ENCODE data around the gene KRT6C.

DNA sequence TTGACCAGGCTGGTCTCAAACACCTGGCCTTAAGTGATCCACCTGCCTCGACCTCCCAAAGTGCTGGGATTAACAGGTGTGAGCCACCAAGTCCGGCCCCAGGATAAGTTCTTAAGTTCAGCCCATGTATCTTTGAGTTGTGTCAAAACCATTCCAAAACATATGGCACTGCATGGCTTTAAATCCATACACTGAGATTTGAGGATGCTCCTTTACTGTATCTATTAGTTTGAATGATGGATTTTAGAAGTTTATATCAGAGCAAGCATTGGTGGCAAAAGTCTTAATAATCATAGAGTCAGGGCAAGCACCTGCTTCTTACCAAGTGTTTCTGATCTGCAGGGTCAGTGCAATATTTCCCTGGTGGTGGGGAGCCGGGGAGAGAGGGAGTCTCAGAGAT is 27.7 kb downstream of the KRT6C start:
- TF ChIP-seq, protein P1, sequence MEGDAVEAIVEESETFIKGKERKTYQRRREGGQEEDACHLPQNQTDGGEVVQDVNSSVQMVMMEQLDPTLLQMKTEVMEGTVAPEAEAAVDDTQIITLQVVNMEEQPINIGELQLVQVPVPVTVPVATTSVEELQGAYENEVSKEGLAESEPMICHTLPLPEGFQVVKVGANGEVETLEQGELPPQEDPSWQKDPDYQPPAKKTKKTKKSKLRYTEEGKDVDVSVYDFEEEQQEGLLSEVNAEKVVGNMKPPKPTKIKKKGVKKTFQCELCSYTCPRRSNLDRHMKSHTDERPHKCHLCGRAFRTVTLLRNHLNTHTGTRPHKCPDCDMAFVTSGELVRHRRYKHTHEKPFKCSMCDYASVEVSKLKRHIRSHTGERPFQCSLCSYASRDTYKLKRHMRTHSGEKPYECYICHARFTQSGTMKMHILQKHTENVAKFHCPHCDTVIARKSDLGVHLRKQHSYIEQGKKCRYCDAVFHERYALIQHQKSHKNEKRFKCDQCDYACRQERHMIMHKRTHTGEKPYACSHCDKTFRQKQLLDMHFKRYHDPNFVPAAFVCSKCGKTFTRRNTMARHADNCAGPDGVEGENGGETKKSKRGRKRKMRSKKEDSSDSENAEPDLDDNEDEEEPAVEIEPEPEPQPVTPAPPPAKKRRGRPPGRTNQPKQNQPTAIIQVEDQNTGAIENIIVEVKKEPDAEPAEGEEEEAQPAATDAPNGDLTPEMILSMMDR (IDR thresholded peaks at IDR 0.05; ENCODE audit: poor library complexity), result no peak
- TF ChIP-seq EZH2 (IDR thresholded peaks at IDR 0.05; ENCODE audit: borderline replicate concordance), result no peak
- no peak for TF ChIP-seq EZH2phosphoT487 (IDR thresholded peaks at IDR 0.05; ENCODE audit: low read depth, severe bottlenecking, unreplicated experiment)
